ENCODE data around the gene UGT2B7.
"Not testable (repeated sequence)": the region's sequence is repeated elsewhere in the genome, so short reads cannot be mapped to it uniquely, and the experiment has no call there.

UGT2B7 gene

GRCh38 chr4:69096111-69096656, at the start of gene UGT2B7:
Gene UGT2B7, plus strand, starts transcription at chr4:69096474. Its CDS starts 47 bp downstream, at chr4:69096521.
- no peak for DNase-seq

GRCh38 chr4:69049860-69050259, 46.4 kb upstream of the UGT2B7 start:
- no peak for DNase-seq

GRCh38 chr4:69050853-69051575, 45.3 kb upstream of the UGT2B7 start:
- not testable (repeated sequence) for DNase-seq

- no peak for DNase-seq
Measured at GRCh38 chr4:69051576-69051943, 44.7 kb upstream of the UGT2B7 start.

- not testable (repeated sequence) for DNase-seq
Measured at GRCh38 chr4:69053309-69053885, 42.9 kb upstream of the UGT2B7 start.

- not testable (repeated sequence) for DNase-seq
Measured at GRCh38 chr4:69054033-69054432, 42.2 kb upstream of the UGT2B7 start.

- DNase-seq, result no peak
Measured at GRCh38 chr4:69054578-69055200, 41.6 kb upstream of the UGT2B7 start.

- no peak for DNase-seq
Measured at GRCh38 chr4:69056150-69056549, 40.1 kb upstream of the UGT2B7 start.

- DNase-seq, result no peak
Measured at GRCh38 chr4:69056921-69057550, 39.2 kb upstream of the UGT2B7 start.

- no peak for DNase-seq
Measured at GRCh38 chr4:69057620-69058409, 38.5 kb upstream of the UGT2B7 start.

GRCh38 chr4:69058410-69059059, 37.7 kb upstream of the UGT2B7 start:
- no peak for DNase-seq

- no peak for DNase-seq
Measured at GRCh38 chr4:69060651-69061308, 35.5 kb upstream of the UGT2B7 start.

GRCh38 chr4:69064391-69064790, 31.9 kb upstream of the UGT2B7 start:
- no peak for DNase-seq

- DNase-seq, result no peak
Measured at GRCh38 chr4:69066945-69067344, 29.3 kb upstream of the UGT2B7 start.

GRCh38 chr4:69069085-69069484, 27.2 kb upstream of the UGT2B7 start:
- DNase-seq, result no peak

- no peak for DNase-seq
Measured at GRCh38 chr4:69070590-69070989, 25.7 kb upstream of the UGT2B7 start.

- DNase-seq, result no peak
Measured at GRCh38 chr4:69071286-69071685, 25.0 kb upstream of the UGT2B7 start.

GRCh38 chr4:69073375-69073774, 22.9 kb upstream of the UGT2B7 start:
- no peak for DNase-seq

- DNase-seq, result no peak
Measured at GRCh38 chr4:69075061-69075792, 21.0 kb upstream of the UGT2B7 start.

GRCh38 chr4:69078852-69079251, 17.4 kb upstream of the UGT2B7 start:
- no peak for DNase-seq

- DNase-seq, result no peak
Measured at GRCh38 chr4:69088473-69088872, 7.8 kb upstream of the UGT2B7 start.

Data from stimulated activated CD4-positive, alpha-beta T cell treated with anti-CD3 and anti-CD28 coated beads, Interleukin-4, amount 100 ng/mL, for 24 hours (primary cell).